Ammon's horn (tissue), 1 donor: ENCODE data around the gene MGST2.

ENCODE experiments used
- DNase-seq: peaks from one replicate; pipeline ENCODE4 v3.0.0-alpha.2; 2016; ENCODE audit warnings: low spot score

The MGST2 gene

GRCh38 chr4:139738846-139739613 lies 73.4 kb downstream of the MGST2 start:
- no peak for DNase-seq

DNA sequence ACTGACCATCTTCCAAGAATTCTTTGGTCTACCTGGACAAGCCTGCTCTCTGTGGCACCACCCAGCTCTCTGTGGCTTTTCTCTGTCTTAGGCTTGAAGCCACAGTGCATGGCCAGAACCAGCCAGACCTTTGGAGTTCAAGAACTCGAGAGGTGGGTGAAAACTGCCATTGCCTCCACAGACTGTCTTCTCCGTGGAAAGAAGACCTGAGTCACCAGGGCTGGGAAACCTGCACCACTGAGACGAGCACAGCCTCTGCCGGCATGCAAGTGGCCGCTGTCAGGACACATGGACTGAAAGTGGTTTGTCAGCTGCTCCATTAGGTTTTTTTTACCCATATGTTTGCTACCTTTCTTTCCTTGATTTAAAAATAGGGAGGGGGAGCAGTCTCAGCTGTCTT lies 74.5 kb downstream of the MGST2 start:
- DNase-seq, result peak; percentile 59

- peak; percentile 93 for DNase-seq
Measured at GRCh38 chr4:139740531-139741041, 75.0 kb downstream of the MGST2 start.

GRCh38 chr4:139743027-139743426 lies 77.4 kb downstream of the MGST2 start:
- no peak for DNase-seq

DNA sequence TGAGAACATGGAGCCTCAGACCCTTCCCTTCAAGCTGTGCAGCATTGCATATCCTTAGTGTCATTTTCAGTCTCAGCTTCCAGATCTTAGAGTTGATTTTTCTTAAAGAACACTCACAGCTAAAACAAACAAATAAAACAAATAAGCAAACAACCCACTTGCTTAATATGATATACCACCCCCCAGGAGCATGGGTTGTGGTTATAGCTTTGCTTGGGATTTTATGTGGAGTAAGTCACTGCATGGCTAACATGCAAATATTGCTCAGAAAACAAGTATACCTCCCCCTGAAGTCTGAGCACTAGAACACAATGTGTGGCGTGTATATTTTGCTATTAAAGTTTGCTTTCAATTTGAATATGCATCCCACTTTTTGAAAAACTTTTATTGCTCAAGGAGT lies 78.6 kb downstream of the MGST2 start:
- DNase-seq, result no peak

- DNase-seq, result no peak
Measured at GRCh38 chr4:139745111-139745639, 79.6 kb downstream of the MGST2 start.

DNA sequence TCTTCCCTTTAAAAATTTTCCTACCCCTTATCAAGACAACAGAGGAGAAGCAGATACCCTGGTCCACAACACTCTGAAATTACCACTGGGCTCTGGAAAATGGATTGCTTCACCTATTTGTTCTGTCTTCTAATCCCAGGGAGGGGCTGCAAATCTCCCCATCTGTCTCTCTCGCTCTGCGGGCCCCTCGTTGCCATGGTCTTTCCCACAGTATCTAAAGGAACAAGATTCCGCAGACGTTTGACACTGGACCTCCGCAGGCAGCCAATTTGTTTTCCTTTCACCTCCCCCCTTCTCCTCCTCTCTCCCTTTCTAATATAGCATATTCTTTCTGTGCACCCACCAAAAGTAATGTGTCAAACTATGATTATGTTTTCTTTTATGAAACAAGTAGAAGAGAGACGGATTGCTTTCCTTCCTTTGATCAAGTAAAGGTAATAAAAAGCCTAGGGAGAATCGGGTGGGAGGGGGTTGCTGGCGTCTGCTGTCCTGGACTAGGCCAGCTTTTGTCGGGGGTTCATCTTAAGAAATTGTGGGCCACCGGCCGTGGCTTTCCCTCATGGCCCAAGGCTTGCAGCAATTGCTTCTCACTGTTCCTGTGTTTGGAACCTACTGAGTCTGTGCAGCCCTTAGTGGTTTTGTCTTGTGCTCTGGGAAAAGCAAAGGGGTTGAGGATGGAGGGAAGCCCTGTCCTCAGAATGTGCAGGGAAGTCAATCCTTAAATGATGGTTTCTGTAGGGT lies 81.0 kb downstream of the MGST2 start:
- no peak for DNase-seq

- DNase-seq, result no peak
Measured at GRCh38 chr4:139749338-139749737, 83.7 kb downstream of the MGST2 start.

DNA sequence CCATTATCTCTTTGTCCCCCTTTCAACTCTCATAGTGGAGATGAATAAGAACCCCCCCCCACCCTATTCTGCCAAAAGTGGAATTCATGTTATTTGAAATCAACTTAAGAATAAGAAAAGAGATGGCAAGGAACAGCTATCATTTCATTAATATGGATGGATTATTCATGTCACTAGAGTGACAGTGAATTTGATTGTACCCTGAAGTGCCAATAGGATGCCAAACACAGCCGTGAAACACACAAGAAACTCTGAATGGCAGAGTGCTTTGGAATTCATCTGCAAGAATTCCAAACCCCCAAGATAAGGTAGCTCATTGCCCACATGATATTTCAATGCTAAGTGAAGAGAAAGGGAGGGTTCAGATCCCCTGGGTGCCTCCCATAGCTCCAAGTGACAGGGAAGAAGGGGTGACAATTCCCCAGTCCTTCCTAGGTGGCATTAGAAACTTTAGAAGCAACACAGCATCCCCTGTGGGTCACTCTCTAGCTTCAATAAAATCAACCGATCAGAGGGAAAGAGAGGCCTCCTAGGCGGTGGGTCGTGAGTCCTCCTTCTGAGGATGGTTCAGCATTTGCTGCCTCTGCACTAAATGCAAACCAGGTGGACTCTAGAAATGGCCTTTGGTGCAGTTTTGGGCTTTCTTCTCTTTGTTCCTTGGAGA lies 84.3 kb downstream of the MGST2 start:
- no peak for DNase-seq

GRCh38 chr4:139753686-139754085 lies 88.1 kb downstream of the MGST2 start:
- DNase-seq, result no peak
